ENCODE data around the gene LPAR1. TPM values are rescaled to one million over a fixed set of nuclear protein-coding genes. Genes with fewer than 3 reads are reported as not detected.
"Not testable (repeated sequence)": the region's sequence is repeated elsewhere in the genome, so short reads cannot be mapped to it uniquely, and the experiment has no call there.

The LPAR1 gene
- total RNA-seq, 1 donor from 2014 or later, result 0.56 TPM

DNA sequence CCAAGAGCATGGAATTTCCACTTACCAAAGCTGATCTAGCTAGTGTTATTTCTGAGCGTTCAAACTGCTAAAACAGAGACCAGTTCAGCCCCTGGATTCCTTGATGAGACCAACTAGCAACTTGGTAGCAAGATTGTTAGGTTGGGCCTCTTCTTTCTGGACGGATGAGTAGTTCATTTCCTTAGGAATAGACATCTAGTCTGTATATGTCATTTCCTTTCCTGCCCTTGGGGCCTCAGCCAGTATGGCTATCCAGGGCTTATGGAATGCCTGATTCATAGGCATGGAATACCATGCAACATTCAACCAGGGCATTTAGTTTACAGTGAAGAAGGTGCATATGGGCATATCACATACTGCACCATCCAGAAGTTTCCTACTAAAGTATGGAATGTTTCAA, 14.5 kb upstream of the LPAR1 start:
- Mint-ChIP-seq H3K36me3 (ENCODE audit: unreplicated experiment) (no peaks in the 10 kb centered on the region), H3K4me1 (ENCODE audit: low read depth, unreplicated experiment) (no peaks in the 10 kb centered on the region), H3K27ac (ENCODE audit: unreplicated experiment) (no peak overlapping the region), H3K27me3 (ENCODE audit: unreplicated experiment) (no peaks in the 10 kb centered on the region), H3K9me3 (ENCODE audit: unreplicated experiment) (peaks cover 1% of the 10 kb centered on the region), H3K4me3 (ENCODE audit: unreplicated experiment) (no peak overlapping the region)
- no peak for DNase-seq
- no peak for TF ChIP-seq CTCF (IDR thresholded peaks at IDR 0.05; ENCODE audit: partially characterized antibody, unreplicated experiment)

- no peak for DNase-seq
- no peak for TF ChIP-seq CTCF (IDR thresholded peaks at IDR 0.05; ENCODE audit: partially characterized antibody, unreplicated experiment)
- no peak overlapping the region for H3K4me3 Mint-ChIP-seq (ENCODE audit: unreplicated experiment)
- peaks cover 1% of the 10 kb centered on the region for H3K9me3 Mint-ChIP-seq (ENCODE audit: unreplicated experiment)
- no peak overlapping the region for H3K27ac Mint-ChIP-seq (ENCODE audit: unreplicated experiment)
- no peaks in the 10 kb centered on the region for H3K4me1 Mint-ChIP-seq (ENCODE audit: low read depth, unreplicated experiment)
- H3K27me3 Mint-ChIP-seq (ENCODE audit: unreplicated experiment), result no peaks in the 10 kb centered on the region
- no peaks in the 10 kb centered on the region for H3K36me3 Mint-ChIP-seq (ENCODE audit: unreplicated experiment)
Observed at GRCh38 chr9:111051400-111051799, 13.1 kb upstream of the LPAR1 start.

DNA sequence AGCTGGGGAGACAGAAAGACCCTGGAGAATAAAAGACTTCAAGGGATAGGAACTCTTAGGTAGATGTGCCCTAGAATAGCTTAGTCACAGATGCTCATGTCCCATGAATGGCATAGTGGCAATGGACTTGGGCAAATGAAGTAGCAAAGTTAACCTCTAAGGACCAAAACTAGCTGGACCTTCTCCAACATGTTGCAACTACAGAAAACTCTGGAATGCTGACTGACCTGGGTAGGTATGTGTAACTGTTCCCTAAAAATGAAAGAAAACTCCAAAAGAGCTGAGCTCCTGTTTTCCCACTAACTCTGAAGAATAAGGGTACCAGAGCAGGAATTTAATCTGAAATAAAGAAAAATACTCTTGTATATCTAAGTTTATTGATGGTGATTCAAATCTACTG, 12.5 kb upstream of the LPAR1 start:
- Mint-ChIP-seq H3K27ac (ENCODE audit: unreplicated experiment) (no peak overlapping the region), H3K36me3 (ENCODE audit: unreplicated experiment) (no peaks in the 10 kb centered on the region)

DNA sequence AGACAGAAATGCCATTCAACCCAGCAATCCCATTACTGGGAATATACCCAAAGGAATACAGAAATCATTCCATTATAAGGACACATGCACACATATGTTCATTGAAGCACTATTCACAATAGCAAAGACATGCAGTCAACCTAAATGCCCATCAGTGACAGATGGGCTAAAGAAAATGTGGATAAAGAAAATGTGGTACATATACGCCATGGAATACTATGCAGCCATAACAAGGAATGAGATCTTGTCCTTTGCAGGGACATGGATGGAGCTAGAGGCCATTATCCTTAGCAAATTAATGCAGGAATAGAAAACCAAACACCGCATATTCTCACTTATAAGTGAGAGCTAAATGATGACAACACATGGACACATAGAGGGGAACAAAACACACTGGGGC, 9.0 kb upstream of the LPAR1 start:
- not testable (repeated sequence) for H3K36me3 Mint-ChIP-seq (ENCODE audit: unreplicated experiment); H3K4me3 Mint-ChIP-seq (ENCODE audit: unreplicated experiment); H3K27ac Mint-ChIP-seq (ENCODE audit: unreplicated experiment); DNase-seq; H3K9me3 Mint-ChIP-seq (ENCODE audit: unreplicated experiment); H3K27me3 Mint-ChIP-seq (ENCODE audit: unreplicated experiment); H3K4me1 Mint-ChIP-seq (ENCODE audit: low read depth, unreplicated experiment)

More for the DNA sequence above, 12.5 kb upstream of the LPAR1 start:
- no peaks in the 10 kb centered on the region for H3K4me1 Mint-ChIP-seq (ENCODE audit: low read depth, unreplicated experiment)
- peaks cover under 1% of the 10 kb centered on the region for H3K9me3 Mint-ChIP-seq (ENCODE audit: unreplicated experiment)
- no peak for TF ChIP-seq CTCF (IDR thresholded peaks at IDR 0.05; ENCODE audit: partially characterized antibody, unreplicated experiment)
- H3K27me3 Mint-ChIP-seq (ENCODE audit: unreplicated experiment), result no peaks in the 10 kb centered on the region
- H3K4me3 Mint-ChIP-seq (ENCODE audit: unreplicated experiment), result no peak overlapping the region
- DNase-seq, result no peak

DNA sequence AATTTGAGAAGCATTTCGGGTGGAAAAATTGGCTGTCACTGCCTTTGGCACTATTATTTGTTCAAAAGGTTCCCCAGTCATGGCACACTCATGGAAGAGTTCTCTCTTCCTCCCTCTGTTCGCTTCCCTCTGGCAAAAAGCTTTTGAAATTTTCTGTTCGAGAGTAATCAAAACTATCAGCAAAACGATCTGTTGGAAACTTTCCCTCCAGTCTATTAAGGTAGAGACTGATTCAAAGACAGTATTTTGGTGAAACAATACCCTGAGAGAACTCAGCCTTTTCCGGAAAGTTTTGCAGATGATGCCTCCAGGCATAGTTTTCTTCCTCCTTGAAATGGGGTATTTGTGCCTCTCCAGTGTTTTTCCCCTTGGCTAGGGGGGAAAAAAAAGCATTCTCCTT, 3.6 kb upstream of the LPAR1 start:
- H3K27me3 Mint-ChIP-seq (ENCODE audit: unreplicated experiment), result peaks cover 11% of the 10 kb centered on the region
- peaks cover 2% of the 10 kb centered on the region for H3K4me1 Mint-ChIP-seq (ENCODE audit: low read depth, unreplicated experiment)
- peaks cover 3% of the 10 kb centered on the region for H3K9me3 Mint-ChIP-seq (ENCODE audit: unreplicated experiment)
- H3K4me3 Mint-ChIP-seq (ENCODE audit: unreplicated experiment), result no peak overlapping the region
- no peak for DNase-seq
- H3K27ac Mint-ChIP-seq (ENCODE audit: unreplicated experiment), result no peak overlapping the region
- no peaks in the 10 kb centered on the region for H3K36me3 Mint-ChIP-seq (ENCODE audit: unreplicated experiment)
- TF ChIP-seq CTCF (IDR thresholded peaks at IDR 0.05; ENCODE audit: partially characterized antibody, unreplicated experiment), result no peak

DNA sequence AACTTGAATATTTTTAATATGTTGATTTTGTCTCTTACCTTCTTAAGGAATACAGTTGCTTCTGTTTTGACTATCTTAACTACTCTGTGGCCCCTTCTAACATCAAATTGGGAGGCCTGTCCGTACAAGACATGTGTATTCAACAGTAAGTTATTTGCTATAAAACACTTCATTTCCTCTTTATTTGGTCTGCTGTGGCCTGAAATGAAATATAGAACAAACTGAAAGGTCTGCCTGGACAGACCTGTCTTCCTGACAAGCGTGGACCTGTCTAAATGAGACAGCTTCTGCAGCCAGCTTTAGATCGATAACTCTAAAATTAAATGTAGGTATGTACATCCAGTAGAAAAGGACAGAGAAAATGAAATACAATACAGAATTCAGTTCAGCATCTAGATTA, 2.2 kb upstream of the LPAR1 start:
- no peak for TF ChIP-seq CTCF (IDR thresholded peaks at IDR 0.05; ENCODE audit: partially characterized antibody, unreplicated experiment)
- no peak overlapping the region for H3K4me3 Mint-ChIP-seq (ENCODE audit: unreplicated experiment)
- H3K36me3 Mint-ChIP-seq (ENCODE audit: unreplicated experiment), result no peaks in the 10 kb centered on the region

More for the DNA sequence above, 2.2 kb upstream of the LPAR1 start:
- Mint-ChIP-seq H3K9me3 (ENCODE audit: unreplicated experiment) (peaks cover 3% of the 10 kb centered on the region), H3K27ac (ENCODE audit: unreplicated experiment) (no peak overlapping the region), H3K4me1 (ENCODE audit: low read depth, unreplicated experiment) (peaks cover 2% of the 10 kb centered on the region), H3K27me3 (ENCODE audit: unreplicated experiment) (peaks cover 16% of the 10 kb centered on the region)
- no peak for DNase-seq
